H4 (cell line): ENCODE data around the gene IFITM1. TPM values are rescaled to one million over a fixed set of nuclear protein-coding genes. Genes with fewer than 3 reads are reported as not detected.
"Not testable (repeated sequence)": the region's sequence is repeated elsewhere in the genome, so short reads cannot be mapped to it uniquely, and the experiment has no call there.

Experiments used
- DNase-seq: peaks from one replicate; pipeline ENCODE4 v3.0.0-alpha.2; 2015; ENCODE audit warnings: low spot score
- total RNA-seq: library from RNA; depleted of rRNA; stranded (reverse); fragments of >200 nt; shearing (Covaris generic); gene quantifications from 2 replicates; pipeline ENCODE4 v1.2.3, GENCODE V29; 2014

IFITM1 gene
- total RNA-seq, 1 experiment from 2014 or later, result 179 TPM

- no peak for DNase-seq
Observed at GRCh38 chr11:344836-345578, 31.2 kb downstream of the IFITM1 start.

DNA sequence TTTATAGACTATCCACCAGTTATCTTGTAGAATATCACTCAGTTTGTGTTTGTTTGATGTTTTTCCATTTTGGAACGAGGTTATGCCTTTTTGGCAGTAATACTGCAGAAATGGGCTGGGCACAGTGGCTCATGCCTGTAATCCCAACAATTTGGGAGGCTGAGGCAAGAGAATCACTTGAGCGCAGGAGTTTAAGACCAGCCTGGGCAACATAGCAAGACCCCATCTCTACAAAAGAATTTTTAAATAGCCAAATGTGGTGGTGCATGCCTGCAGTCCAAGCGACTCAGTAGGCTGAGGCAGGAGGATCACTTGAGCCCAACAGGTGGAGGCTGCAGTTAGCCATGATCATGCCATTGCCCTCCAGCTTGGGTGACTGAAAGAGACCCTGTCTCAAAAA lies 32.7 kb downstream of the IFITM1 start:
- DNase-seq, result no peak

- DNase-seq, result not testable (repeated sequence)
Observed at GRCh38 chr11:349270-349954, 35.6 kb downstream of the IFITM1 start.

- DNase-seq, result not testable (repeated sequence)
Observed at GRCh38 chr11:350033-350722, 36.3 kb downstream of the IFITM1 start.

- DNase-seq, result peak; percentile 68
Observed at GRCh38 chr11:350723-351255, 36.9 kb downstream of the IFITM1 start.

DNA sequence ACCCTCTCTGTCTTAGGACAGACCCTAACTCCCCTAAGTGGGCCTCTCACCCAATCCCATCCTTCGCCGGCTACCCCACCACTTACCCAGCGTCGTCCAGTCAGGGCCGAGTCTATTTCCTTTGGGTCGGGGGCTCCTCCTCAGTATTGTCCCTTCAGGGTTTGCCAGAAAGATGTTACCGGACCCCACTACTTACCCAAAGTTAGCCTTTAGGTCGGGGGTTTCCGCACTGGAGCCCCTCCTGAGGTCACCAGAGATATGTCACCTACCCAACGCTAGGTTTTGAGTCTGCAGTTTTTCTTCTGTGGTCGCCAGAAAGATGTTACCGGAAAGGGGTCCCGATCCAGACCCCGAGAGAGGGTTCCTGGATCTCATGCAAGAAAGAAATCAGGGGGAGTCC lies 37.6 kb downstream of the IFITM1 start:
- DNase-seq, result no peak

DNA sequence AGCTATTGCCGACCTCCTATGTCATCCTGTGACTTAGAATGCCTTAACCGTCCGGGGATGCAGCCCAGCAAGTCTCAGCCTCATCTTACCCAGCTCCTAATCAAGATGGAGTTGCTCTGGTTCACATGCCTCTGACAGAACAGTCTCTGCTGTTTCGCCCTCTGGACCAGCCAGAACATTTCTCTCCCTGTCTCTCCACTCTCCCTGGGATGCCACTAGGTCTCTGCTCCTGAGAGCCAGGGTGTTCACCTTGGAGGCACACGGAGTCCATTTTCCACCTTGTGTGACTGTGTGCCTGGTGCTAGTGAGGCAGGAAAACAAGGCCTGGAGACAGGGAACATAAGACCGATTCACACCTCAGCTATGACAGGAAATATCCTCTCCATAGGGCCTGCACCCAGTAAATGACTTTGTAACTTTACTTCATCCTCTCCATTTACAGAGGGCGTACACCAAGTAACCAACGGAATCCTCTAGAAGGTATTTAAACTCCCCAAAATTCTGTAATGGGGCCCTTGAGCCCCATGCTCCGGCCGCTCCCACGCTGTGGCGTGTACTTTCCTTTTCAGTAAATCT lies 38.7 kb downstream of the IFITM1 start:
- no peak for DNase-seq

- DNase-seq, result peak; percentile 58
Observed at GRCh38 chr11:353179-353873, 39.5 kb downstream of the IFITM1 start.

DNA sequence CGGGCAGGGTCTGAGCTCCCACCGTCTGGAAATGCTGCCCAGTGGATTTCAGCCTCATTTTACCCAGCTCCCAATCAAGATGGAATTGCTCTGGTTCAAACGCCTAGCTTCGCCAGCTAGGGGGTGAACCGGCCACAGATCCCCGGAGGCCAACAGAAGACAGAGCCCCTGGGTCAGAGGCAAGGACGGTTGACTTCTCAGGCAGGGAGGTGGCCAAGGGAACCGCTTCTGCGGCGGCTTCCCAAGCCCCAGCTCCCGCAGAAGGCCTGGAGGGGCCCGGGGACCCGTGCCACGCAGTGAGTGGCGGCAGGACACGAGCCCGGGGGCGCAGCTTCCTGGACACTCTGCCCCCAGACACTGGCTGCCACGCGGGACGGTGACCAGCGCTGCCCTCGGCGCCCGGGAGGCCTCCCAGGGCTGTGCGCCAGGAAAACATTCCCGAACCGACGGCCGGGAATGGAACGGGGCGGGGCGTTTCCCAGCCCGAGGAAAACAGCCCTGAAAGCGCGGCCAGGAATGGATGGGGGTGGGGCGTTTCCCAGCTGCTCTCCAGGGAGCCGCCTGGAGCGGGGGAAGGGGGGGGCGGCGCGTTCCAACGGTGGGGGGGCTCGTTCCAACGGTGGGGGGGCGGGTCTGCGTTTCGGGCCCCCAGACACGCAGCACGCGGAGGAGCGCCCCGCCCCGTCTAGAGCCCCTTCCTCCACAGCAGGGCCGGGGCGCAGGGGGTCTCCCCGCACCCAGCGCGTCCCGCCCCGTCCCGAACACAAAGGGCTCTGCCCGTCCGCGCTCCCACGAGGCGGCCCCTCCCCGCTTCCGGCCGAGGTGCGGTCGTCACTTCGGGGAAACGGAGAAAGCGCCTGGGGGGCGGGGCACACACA lies 42.0 kb downstream of the IFITM1 start:
- peak; percentile 92 for DNase-seq

GRCh38 chr11:356610-357009 lies 42.8 kb downstream of the IFITM1 start:
- DNase-seq, result no peak

DNA sequence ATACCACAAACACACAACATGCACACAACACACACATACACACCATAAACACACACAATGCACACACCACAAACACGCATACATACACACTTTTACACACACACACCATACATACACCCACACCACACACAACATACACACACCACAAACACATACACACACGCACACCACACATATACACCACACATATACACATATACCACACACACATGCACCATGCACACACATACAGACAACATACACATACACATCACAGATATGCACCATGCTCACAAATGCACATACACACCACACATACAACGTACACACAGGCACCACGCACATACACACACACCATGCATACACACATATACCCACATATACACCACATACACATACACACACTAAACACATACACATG lies 43.7 kb downstream of the IFITM1 start:
- DNase-seq, result no peak

DNA sequence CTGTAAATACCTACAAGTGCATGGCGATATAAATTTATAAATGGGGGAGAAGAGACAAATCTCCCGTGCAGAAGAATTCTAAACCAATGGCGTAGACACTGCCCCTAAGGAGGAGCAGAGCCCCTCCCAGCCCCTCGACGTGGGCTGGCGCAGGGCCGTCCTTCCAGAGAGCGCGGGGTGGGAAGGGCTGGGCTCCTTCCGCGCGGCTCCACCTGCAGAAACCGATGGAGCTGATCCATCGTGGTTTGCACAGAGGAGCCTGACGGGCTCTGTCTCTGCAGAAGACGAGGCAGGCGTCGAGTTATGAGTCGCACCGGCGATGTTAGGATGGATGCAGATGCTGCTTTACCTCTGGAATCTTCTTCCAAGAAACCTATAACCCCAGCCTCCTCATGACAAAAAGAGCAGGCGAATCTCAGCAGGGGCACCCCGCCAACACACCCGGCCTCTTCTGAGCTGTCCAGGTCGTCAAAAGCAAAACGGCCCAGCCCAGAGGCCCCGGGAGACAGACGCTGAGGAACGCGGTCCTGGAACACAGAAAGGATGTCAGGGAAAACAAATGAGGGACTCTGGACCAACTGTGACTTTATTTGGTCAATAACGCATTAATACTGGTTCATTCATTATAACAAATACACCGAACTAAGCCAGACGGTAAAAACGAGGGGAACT lies 44.4 kb downstream of the IFITM1 start:
- no peak for DNase-seq

DNA sequence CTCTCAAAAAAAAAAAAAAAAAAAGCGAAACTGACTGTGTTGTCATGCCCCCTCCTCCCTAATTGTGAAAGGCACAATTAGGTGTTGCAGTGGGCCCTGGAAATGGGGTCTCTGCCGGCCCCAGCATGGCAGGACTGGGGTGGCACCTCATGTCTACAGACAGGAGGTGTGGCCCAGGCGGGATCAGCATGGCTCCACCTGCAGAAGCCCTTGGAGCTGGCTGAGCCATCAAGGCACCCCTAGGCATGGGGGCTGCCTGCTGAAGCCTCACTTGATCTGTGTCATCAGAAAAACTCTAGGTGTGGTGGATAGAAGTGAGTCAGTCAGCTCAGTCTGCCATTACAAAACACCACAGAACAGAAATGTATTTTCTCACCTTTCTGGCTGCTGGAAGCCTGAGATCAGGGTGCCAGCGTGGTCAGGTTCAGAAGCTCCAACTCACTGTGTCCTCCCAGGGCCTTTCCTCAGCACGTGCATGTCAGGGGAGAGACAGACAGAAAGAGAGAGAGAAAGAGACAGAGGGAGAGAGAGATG lies 45.4 kb downstream of the IFITM1 start:
- no peak for DNase-seq

- DNase-seq, result no peak
Observed at GRCh38 chr11:360326-361280, 46.8 kb downstream of the IFITM1 start.

GRCh38 chr11:362642-363442 lies 49.0 kb downstream of the IFITM1 start:
- no peak for DNase-seq

DNA sequence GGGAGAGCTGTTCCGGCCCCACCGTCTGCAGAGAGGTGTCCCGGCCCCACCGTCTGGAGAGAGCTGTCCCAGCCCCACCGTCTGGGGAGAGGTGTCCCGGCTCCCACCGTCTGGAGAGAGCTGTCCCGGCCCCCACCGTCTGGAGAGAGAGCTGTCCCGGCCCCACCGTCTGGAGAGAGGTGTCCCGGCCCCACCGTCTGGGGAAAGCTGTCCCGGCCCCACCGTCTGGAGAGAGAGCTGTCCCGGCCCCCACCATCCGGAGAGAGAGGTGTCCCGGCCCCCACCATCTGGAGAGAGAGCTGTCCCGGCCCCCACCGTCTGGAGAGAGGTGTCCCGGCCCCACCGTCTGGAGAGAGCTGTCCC lies 49.6 kb downstream of the IFITM1 start:
- DNase-seq, result not testable (repeated sequence)

DNA sequence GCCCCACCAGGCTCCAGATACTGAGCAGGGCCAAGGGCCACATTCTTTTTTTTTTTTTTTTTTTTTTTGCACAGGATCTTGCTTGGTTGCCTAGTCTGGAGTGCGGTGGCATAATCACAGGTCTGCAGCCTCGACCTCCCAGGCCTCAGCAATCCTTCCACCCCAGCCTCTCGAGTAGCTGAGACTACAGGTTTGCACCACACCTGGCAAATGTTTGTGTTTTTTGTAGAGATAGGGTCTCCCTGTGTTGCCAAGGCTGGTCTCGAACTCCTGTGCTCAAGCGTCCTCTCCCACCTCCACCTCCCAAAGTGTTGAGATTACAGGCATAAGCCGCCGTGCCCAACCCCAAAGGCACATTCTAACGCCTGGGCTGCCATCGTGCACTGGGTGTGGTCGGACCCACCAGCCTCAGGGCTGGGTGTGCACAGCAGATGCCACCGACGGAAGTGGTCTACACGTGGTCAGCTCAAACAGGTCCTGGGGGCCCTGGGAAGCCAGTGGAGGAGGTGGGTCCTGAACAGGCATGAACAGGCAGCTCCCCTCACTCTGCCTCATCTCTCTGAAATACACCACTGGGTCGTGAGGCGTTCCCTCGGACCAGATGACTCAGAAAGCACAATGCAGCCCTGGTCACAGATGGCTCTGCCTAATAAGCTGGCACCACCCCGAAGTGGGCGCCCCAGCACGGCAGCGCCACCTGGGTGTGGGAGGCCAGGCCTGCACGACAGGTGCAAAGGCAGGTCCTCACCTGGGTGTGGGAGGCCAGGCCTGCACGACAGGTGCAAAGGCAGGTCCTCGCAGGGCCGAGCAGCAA lies 50.3 kb downstream of the IFITM1 start:
- DNase-seq, result peak; percentile 90
